GM12878 (cell line): ENCODE measurements around the gene HSPB1. TPM values are rescaled to one million over a fixed set of nuclear protein-coding genes. Genes with fewer than 3 reads are reported as not detected.

ENCODE experiments used
- ATAC-seq: fragments of 200-7000 bp; cut with Tn5 transposase; 3 replicates; pipeline ENCODE4 v1.9.1; 2020; ENCODE audit warnings: mild to moderate bottlenecking, moderate library complexity
- BruUV-seq: library from RNA; stranded (reverse); fragments of 400-500 nt; replicated peaks from 2 replicates; lab custom pipeline; 2021; lab: Mats Ljungman, UMichigan
- CTCF ChIA-PET: fragments of 300-600 bp; sonication (Branson Sonifier 250); formaldehyde crosslinking; extraction: SDS; loops from one replicate; lab custom pipeline; 2021; ENCODE audit warnings: inconsistent platforms; lab: Yijun Ruan, JAX
- POLR2A ChIA-PET: fragments of 350-600 bp; formaldehyde crosslinking; extraction: SDS; loops from one replicate; lab custom pipeline; 2021; ENCODE audit warnings: inconsistent platforms; lab: Charles Lee
- RAD21 ChIA-PET: fragments of 300-600 bp; sonication (Branson Sonifier 250); formaldehyde crosslinking; loops from one replicate; lab custom pipeline; 2023; ENCODE audit warnings: antibody characterized with exemption; ENCODE audit not compliant: unreplicated experiment; lab: Charles Lee
- SMC1A ChIA-PET: fragments of 300-600 bp; sonication (Branson Sonifier 250); formaldehyde crosslinking; loops from one replicate; lab custom pipeline; 2023; ENCODE audit not compliant: unreplicated experiment, uncharacterized antibody; lab: Charles Lee
- DNase-seq: peaks from one replicate; pipeline ENCODE4 v3.0.0-alpha.2; 2011; ENCODE audit warnings: low read depth, low spot score
- FAIRE-seq: peaks from 3 replicates; lab custom pipeline; 2011; peaks lifted over from hg19 to GRCh38; lab: Jason Lieb, UNC
- H2AFZ ChIP-seq: 2 replicates; pipeline ENCODE4 v1.6.0; 2011; ENCODE audit warnings: low read depth, low read length, control low read depth; ENCODE audit not compliant: control insufficient read depth
- H3K27ac ChIP-seq: 2 replicates; pipeline ENCODE4 v1.5.1; 2011; ENCODE audit warnings: control low read depth; ENCODE audit not compliant: control insufficient read depth, insufficient read depth
- H3K27me3 ChIP-seq, 2 experiments: replicated peaks in 1 of 2; 2 replicates each; pipeline versions ENCODE4 v1.6.0 to v1.6.1; 2011; ENCODE audit warnings: low read length in 1 of 2; ENCODE audit not compliant: control insufficient read depth in 2 of 2, insufficient read depth in 2 of 2
- H3K36me3 ChIP-seq, 2 experiments: 2 replicates each; pipeline ENCODE4 v1.5.1; 2011; ENCODE audit warnings: low read length in 1 of 2; ENCODE audit not compliant: control insufficient read depth in 2 of 2, insufficient read depth in 2 of 2
- H3K4me1 ChIP-seq: 2 replicates; pipeline ENCODE4 v1.6.1; 2011; ENCODE audit warnings: mild to moderate bottlenecking, low read length, moderate library complexity, mixed read lengths; ENCODE audit not compliant: control insufficient read depth, insufficient read depth
- H3K4me2 ChIP-seq: 2 replicates; pipeline ENCODE4 v1.6.0; 2011; ENCODE audit warnings: control low read depth; ENCODE audit not compliant: control insufficient read depth, insufficient read depth
- H3K4me3 ChIP-seq: fragments of 200-600 bp; sonication (generic); 2 replicates; pipeline ENCODE4 v1.5.1; 2016
- H3K79me2 ChIP-seq: 2 replicates; pipeline ENCODE4 v1.6.0; 2011; ENCODE audit warnings: low read length; ENCODE audit not compliant: control insufficient read depth, insufficient read depth
- H3K9ac ChIP-seq: 2 replicates; pipeline ENCODE4 v1.8.0; 2011; ENCODE audit warnings: low read length, control low read depth, mixed read lengths; ENCODE audit not compliant: control insufficient read depth, insufficient read depth
- H3K9me3 ChIP-seq: replicated peaks from 3 replicates; pipeline ENCODE4 v1.5.1; 2011; ENCODE audit warnings: mild to moderate bottlenecking, low read length; ENCODE audit not compliant: control insufficient read depth, insufficient read depth
- H4K20me1 ChIP-seq: 2 replicates; pipeline ENCODE4 v1.6.0; 2011; ENCODE audit not compliant: control insufficient read depth, insufficient read depth
- ASH2L ChIP-seq: fragments of 300-600, 200-600 bp; sonication (generic); IDR thresholded peaks from 2 replicates; pipeline ENCODE4 v1.6.1; 2017; ENCODE audit warnings: low read depth, mild to moderate bottlenecking, borderline replicate concordance
- BCL11A ChIP-seq: IDR thresholded peaks from 2 replicates; pipeline ENCODE4 v1.6.1; 2011; ENCODE audit warnings: low read depth, low read length
- CHD1 ChIP-seq: IDR thresholded peaks from 2 replicates; pipeline ENCODE4 v1.6.1; 2012; ENCODE audit warnings: low read depth, low read length, improper control_type of control experiment
- KAT2A ChIP-seq: conservative IDR thresholded peaks from 2 replicates; pipeline ENCODE4 v1.6.1; 2011; ENCODE audit warnings: low read depth, low read length; ENCODE audit not compliant: control insufficient read depth
- NFIC ChIP-seq: IDR thresholded peaks from 2 replicates; pipeline ENCODE4 v1.6.1; 2012; ENCODE audit warnings: low read depth, mild to moderate bottlenecking, inconsistent platforms, low read length, moderate library complexity
- POLR2AphosphoS5 ChIP-seq: IDR thresholded peaks from 2 replicates; pipeline ENCODE4 v1.6.1; 2011; ENCODE audit warnings: mild to moderate bottlenecking, low read length, inconsistent platforms
- RBBP5 ChIP-seq: fragments of 200-600 bp; sonication (generic); conservative IDR thresholded peaks from 2 replicates; pipeline ENCODE4 v1.6.1; 2016
- ZBED1 ChIP-seq: IDR thresholded peaks from 2 replicates; pipeline ENCODE4 v1.6.1; 2016; ENCODE audit warnings: borderline replicate concordance
- ZNF274 ChIP-seq: IDR thresholded peaks from one replicate; pipeline ENCODE4 v1.8.0; 2011; ENCODE audit not compliant: insufficient read length, insufficient read depth
- WGBS: methylation state at CpG from one replicate; pipeline ENCODE4 v1.1.6; 2016; ENCODE audit warnings: low lambda C conversion rate; ENCODE audit not compliant: insufficient replicate concordance, insufficient coverage; ENCODE audit errors: missing lambda C conversion rate; 5-methylcytosine and 5-hydroxymethylcytosine counted together
- in situ Hi-C: fragments of 300-500 bp; cut with MboI; formaldehyde crosslinking; loops from 9 replicates; pipeline ENCODE4 v1.14.3; 2018; ENCODE audit warnings: mixed read lengths
- intact Hi-C: fragments of 100-400 bp; cut with micrococcal nuclease; formaldehyde crosslinking; loops from one replicate; pipeline ENCODE4 v1.14.2; 2022; ENCODE audit not compliant: unreplicated experiment
- polyA plus RNA-seq, 11 experiments: library from polyadenylated mRNA; depleted of rRNA in 4 of 11; unstranded in 6 of 11; stranded (reverse) in 5 of 11; fragments of >200 nt; fragmentation: Nextera tagmentation in 4 of 11; fragmentation: Illumina TruSeq in 1 of 11; extraction: Ambion mirVana in 4 of 11; extraction: Trizol in 1 of 11; gene quantifications; 1 replicate in 1 of 11; 2 replicates in 10 of 11; pipeline versions ENCODE4 v1.2.1 to v1.2.3, GENCODE V29; 2011 to 2016; ENCODE audit warnings: inconsistent platforms in 2 of 11, missing spikeins in 2 of 11, low read depth in 1 of 11
- total RNA-seq, 4 experiments: library from RNA; depleted of rRNA in 3 of 4; stranded (reverse); fragments of >200 nt in 3 of 4; fragmentation: Illumina TruSeq in 1 of 4; extraction: Trizol in 1 of 4; gene quantifications; 2 replicates each; pipeline versions ENCODE4 v1.2.1 to v1.2.3, GENCODE V29; 2013 to 2021
- TF ChIP-seq, protein P1 (sequence below): IDR thresholded peaks from 2 replicates; pipeline ENCODE4 v1.6.1; 2011; ENCODE audit warnings: mild to moderate bottlenecking, low read depth, low read length, moderate library complexity; ENCODE audit not compliant: insufficient replicate concordance
- TF ChIP-seq, protein P2 (sequence below): fragments of 450-650 bp; IDR thresholded peaks from 2 replicates; pipeline ENCODE4 v1.6.1; 2017; ENCODE audit warnings: antibody characterized with exemption, mild to moderate bottlenecking, moderate library complexity

The HSPB1 gene
- total and polyA plus RNA-seq, 10 of the 15 experiments (the other 5 are each of a cell fraction or from before 2014, with no cell fraction given): 13.7 to 297 (median 62.0) TPM

DNA sequence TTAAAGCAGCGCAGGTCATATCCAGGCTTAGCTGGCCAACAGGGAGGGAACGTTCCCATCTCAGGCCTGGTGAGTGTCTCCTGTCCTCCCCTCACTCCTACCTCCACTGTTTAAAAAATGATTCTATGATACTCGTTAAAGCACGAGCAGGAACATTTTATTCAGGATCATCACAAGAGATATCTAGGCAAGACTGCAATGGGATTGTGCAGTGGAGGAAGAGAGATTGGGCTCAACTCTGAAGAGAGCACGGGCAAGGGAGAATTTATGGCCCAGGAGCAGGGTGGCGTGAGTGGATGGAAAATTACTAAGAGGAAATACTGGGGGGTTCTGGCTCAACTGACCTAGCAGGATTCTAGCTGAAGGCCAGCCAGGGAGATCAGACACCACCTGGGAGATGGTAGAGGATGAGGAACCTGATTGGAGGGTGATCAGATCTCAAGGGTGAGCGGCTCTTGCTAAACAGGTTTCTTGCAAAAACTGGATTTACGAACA lies 9.0 kb upstream of the HSPB1 start:
- no peak for DNase-seq
- H3K9ac ChIP-seq: no peak overlapping the region
- no peaks in the 10 kb centered on the region for H3K79me2 ChIP-seq
- H4K20me1 ChIP-seq: no peaks in the 10 kb centered on the region
- 62% methylated on average over 8 of the region's 8 CpGs for WGBS
- no TSS peak for BruUV-seq
- H2AFZ ChIP-seq: no peak overlapping the region
- ChIA-PET CTCF (interaction anchor here (12.9 kb wide), 1 partner anchor 22 kb away, joined by 229 read pairs; no protein-coding TSS in a partner anchor), RAD21 (interaction anchor here (1.1 kb wide), 1 partner anchor 22 kb away, joined by 3 read pairs; no protein-coding TSS in a partner anchor), SMC1A (interaction anchor here (1.0 to 2.6 kb wide), 3 partner anchors 21 to 115 kb away, joined by 3 to 16 read pairs (median 11); no protein-coding TSS in a partner anchor), POLR2A (interaction anchor here (0.7 kb wide), 2 partner anchors 25 to 28 kb away, joined by 3 to 4 read pairs; no protein-coding TSS in a partner anchor)
- H3K4me3 ChIP-seq: no peak overlapping the region
- H3K27me3 ChIP-seq: no peaks in the 10 kb centered on the region
- no peak for ATAC-seq
- H3K36me3 ChIP-seq: no peaks in the 10 kb centered on the region
- H3K4me2 ChIP-seq: no peak overlapping the region
- no peak overlapping the region for H3K27ac ChIP-seq
- peaks cover 6% of the 10 kb centered on the region for H3K4me1 ChIP-seq
- no peaks in the 10 kb centered on the region for H3K9me3 ChIP-seq
- TF ChIP-seq KAT2A (no peak), ZNF274 (no peak), ASH2L (no peak), BCL11A (no peak), NFIC (no peak), CHD1 (no peak), RBBP5 (no peak), POLR2AphosphoS5 (no peak), ZBED1 (no peak)
- TF ChIP-seq, protein P1, sequence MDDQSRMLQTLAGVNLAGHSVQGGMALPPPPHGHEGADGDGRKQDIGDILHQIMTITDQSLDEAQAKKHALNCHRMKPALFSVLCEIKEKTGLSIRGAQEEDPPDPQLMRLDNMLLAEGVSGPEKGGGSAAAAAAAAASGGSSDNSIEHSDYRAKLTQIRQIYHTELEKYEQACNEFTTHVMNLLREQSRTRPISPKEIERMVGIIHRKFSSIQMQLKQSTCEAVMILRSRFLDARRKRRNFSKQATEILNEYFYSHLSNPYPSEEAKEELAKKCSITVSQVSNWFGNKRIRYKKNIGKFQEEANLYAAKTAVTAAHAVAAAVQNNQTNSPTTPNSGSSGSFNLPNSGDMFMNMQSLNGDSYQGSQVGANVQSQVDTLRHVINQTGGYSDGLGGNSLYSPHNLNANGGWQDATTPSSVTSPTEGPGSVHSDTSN: no peak
- TF ChIP-seq, protein P2, sequence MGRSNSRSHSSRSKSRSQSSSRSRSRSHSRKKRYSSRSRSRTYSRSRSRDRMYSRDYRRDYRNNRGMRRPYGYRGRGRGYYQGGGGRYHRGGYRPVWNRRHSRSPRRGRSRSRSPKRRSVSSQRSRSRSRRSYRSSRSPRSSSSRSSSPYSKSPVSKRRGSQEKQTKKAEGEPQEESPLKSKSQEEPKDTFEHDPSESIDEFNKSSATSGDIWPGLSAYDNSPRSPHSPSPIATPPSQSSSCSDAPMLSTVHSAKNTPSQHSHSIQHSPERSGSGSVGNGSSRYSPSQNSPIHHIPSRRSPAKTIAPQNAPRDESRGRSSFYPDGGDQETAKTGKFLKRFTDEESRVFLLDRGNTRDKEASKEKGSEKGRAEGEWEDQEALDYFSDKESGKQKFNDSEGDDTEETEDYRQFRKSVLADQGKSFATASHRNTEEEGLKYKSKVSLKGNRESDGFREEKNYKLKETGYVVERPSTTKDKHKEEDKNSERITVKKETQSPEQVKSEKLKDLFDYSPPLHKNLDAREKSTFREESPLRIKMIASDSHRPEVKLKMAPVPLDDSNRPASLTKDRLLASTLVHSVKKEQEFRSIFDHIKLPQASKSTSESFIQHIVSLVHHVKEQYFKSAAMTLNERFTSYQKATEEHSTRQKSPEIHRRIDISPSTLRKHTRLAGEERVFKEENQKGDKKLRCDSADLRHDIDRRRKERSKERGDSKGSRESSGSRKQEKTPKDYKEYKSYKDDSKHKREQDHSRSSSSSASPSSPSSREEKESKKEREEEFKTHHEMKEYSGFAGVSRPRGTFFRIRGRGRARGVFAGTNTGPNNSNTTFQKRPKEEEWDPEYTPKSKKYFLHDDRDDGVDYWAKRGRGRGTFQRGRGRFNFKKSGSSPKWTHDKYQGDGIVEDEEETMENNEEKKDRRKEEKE: no peak
- intact Hi-C loops (no loop called here), in situ Hi-C loops (no loop called here)
- no peak for FAIRE-seq
